HFF-Myc (cell line): ENCODE measurements around the gene PODXL2.

Experiments
- DNase-seq: peaks from one replicate; pipeline ENCODE4 v3.0.0-alpha.2; 2011; ENCODE audit warnings: low read depth; ENCODE audit errors: extremely low read depth
- H3K4me3 ChIP-seq: replicated peaks from 2 replicates; pipeline ENCODE4 v1.5.1; 2011; ENCODE audit warnings: low read depth, mild to moderate bottlenecking, control low read depth, low read length
- TF ChIP-seq, protein P1 (sequence below): IDR thresholded peaks from 2 replicates; pipeline ENCODE4 v1.5.1; 2012; ENCODE audit warnings: mild to moderate bottlenecking, low read depth, low read length, control low read depth; ENCODE audit errors: missing control alignments

The PODXL2 gene, protein sequence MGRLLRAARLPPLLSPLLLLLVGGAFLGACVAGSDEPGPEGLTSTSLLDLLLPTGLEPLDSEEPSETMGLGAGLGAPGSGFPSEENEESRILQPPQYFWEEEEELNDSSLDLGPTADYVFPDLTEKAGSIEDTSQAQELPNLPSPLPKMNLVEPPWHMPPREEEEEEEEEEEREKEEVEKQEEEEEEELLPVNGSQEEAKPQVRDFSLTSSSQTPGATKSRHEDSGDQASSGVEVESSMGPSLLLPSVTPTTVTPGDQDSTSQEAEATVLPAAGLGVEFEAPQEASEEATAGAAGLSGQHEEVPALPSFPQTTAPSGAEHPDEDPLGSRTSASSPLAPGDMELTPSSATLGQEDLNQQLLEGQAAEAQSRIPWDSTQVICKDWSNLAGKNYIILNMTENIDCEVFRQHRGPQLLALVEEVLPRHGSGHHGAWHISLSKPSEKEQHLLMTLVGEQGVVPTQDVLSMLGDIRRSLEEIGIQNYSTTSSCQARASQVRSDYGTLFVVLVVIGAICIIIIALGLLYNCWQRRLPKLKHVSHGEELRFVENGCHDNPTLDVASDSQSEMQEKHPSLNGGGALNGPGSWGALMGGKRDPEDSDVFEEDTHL

DNA sequence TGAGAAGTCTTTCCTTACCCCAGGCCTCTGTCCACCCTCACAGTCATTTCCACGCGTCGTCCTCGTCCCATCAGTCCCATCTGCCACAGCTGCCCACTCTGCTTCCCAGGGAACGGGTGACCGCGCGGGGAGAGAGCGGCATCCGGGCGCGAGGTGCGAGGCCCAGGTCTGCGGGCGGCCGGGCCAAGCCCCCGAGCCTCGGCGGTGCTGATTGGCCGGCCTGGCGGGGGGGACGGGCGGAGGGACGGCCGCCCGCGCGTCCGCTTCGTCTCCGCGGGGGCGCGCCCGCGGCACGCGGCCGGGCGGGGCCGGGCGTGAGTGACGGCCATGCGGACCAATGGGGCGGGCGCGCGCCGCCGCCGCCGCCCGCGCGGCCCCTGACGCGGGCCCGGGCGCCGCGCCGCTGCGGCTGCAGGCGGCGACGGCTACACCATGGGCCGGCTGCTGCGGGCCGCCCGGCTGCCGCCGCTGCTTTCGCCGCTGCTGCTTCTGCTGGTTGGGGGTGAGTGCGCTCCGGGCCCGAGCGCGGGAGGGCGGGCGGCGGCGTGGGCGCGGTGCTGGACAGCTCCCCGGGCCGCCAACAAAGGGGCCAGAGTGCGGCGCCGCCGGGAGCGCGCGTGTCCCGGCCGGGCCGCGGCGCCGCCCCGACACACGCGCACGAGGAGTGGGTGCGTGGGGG lies at the start of gene PODXL2:
PODXL2 (plus strand) TSS at position 398 of the 679 bp plus-strand sequence; CDS start at position 433, 35 bp downstream.
- no peak for DNase-seq
- TF ChIP-seq, protein P1, sequence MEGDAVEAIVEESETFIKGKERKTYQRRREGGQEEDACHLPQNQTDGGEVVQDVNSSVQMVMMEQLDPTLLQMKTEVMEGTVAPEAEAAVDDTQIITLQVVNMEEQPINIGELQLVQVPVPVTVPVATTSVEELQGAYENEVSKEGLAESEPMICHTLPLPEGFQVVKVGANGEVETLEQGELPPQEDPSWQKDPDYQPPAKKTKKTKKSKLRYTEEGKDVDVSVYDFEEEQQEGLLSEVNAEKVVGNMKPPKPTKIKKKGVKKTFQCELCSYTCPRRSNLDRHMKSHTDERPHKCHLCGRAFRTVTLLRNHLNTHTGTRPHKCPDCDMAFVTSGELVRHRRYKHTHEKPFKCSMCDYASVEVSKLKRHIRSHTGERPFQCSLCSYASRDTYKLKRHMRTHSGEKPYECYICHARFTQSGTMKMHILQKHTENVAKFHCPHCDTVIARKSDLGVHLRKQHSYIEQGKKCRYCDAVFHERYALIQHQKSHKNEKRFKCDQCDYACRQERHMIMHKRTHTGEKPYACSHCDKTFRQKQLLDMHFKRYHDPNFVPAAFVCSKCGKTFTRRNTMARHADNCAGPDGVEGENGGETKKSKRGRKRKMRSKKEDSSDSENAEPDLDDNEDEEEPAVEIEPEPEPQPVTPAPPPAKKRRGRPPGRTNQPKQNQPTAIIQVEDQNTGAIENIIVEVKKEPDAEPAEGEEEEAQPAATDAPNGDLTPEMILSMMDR, result no peak
- H3K4me3 ChIP-seq, result peak within 1 kb of the TSS; percentile 62

DNA sequence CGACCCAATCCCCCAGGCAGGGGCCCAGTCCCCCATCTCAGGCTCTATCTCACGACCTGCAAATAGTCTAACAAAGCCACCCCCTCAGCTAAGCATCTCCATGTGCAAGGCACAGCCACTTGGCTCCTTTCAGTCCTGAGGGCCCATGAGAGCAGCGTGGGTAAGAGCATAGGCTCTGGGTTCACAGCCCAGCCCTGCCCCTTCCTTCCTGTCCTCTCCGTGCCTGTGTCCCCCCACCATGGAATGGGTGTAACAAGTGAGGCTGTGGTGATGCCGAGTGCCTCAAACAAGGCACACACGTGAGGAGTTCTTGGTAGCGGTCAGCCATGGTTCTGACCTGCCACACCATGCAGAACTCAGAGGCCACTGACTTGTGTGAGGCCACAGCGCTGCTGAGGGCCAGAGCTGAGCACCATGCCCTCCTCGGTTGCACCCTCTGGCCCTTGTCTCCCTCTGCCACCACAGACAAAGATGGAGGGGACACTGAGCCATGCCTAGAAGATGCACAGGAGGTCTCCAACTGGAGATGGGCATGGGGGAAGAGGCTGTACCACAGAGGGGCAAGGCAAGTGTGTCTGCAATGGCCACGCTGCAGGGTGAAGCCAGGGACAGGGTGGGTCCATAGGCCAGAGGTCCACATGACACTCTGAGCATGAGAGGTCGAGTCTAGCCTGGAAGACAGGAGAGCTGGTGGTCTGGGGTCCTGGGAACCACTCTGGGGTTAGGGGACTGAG lies 48.5 kb upstream of the PODXL2 start:
- no peak for DNase-seq
- H3K4me3 ChIP-seq, result no peak overlapping the region
- TF ChIP-seq, protein P1, result no peak

DNA sequence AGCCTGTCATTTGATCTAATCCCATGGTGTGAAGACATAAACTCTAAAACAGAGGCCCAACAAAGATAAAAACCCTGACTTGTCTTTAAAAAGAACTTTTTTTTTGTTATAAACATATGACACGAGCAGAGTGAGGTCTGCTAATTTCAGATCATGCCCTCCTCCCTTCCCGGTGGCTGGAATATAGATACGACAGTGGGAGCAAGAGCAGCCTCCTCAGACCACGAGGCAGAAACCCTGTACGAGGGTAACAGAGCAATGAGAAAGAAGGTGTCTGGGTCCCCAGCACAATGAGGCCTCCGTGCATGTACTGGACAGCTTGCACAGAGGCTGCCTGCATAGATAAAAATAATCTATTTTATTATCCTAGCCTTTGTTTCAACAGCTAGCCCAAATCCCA lies 44.3 kb upstream of the PODXL2 start:
- DNase-seq, result no peak
- no peak overlapping the region for H3K4me3 ChIP-seq

DNA sequence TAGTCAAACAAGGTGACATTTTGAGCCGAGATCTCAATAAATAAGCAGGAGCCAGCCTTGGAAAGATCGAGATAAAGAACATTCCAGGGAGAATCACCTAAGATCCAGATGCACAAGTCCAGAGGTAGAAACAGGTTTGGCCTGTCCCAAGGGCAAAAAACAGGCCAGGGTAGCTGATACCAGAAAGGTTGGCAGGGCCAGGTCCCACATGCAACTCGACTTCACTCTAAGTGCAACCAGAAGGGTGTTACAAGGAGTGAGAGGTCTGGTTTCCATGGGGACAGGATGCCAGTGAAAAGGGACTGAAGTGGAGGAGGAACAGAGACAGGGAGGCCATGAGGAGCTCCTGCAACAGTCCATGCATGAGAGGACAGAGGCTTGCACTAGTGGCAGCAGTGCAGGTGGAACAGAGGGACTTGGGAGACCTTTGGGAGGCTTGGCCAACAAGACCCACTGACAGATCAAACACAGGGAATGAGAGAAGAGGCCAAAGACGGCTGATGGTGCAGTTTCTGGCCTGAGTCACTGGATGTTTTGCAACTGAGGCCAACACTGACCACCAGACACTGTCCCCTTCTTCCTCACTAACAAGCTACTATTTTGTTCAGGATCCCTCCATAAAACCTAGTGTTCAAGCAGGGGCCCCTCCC lies 43.7 kb upstream of the PODXL2 start:
- no peak for DNase-seq
- TF ChIP-seq, protein P1, result no peak
- no peak overlapping the region for H3K4me3 ChIP-seq

More for the DNA sequence above, 44.3 kb upstream of the PODXL2 start:
- TF ChIP-seq, protein P1, result no peak

DNA sequence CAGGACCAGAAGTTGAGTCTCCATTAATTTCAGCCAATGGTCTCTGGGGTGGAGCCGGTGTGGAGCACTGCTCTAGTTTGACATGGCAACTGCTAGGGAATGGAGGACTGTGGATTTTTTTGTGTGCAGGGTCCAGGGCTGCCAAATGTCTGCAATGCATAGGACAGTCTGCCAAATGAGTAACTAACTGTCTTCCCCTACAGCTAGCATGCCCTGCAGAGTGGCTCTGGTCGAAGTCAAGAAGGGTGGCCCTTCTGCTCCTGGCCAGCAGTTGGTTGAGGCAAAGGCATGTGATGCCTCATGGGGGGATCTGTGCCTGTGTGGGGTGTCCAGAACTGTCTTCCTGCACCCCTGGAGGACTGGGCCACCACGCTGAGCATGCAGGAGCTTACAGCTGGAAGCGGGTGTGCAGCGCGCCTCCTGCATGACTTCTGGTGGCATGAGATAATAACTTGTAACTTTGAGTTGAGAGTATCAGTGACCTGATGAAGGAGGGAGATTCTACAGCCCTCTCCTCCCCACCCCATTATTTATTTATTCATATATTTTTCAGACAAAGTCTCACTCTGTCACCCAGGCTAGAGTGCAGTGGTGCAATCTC lies 43.1 kb upstream of the PODXL2 start:
- H3K4me3 ChIP-seq, result no peak overlapping the region
- DNase-seq, result no peak
- TF ChIP-seq, protein P1, result no peak
